Gastroesophageal sphincter (tissue), 3 donors: Measurements from ENCODE around the gene ERRFI1.

Source experiments
- EP300 ChIP-seq: sonication (generic); formaldehyde crosslinking; IDR thresholded peaks from one replicate; pipeline ENCODE4 v1.6.1; 2017; ENCODE audit warnings: antibody characterized with exemption, mild to moderate bottlenecking
- POLR2A ChIP-seq, 2 donors: fragments of 450-650 bp; IDR thresholded peaks; one replicate each; pipeline ENCODE4 v1.6.1; 2017; ENCODE audit warnings: antibody characterized with exemption in 2 of 2, mild to moderate bottlenecking in 2 of 2, moderate library complexity in 1 of 2
- POLR2AphosphoS5 ChIP-seq: sonication (generic); formaldehyde crosslinking; IDR thresholded peaks from one replicate; pipeline ENCODE4 v1.6.1; 2017; ENCODE audit warnings: antibody characterized with exemption
- TF ChIP-seq, protein P1 (sequence below), 4 experiments: fragments of 200-600 bp in 2 of 4; fragments of 450-650 bp in 2 of 4; sonication (generic) in 1 of 4; IDR thresholded peaks; one replicate each; pipeline ENCODE4 v1.5.1; 2017 to 2019; ENCODE audit warnings: antibody characterized with exemption in 4 of 4, mild to moderate bottlenecking in 2 of 4, moderate library complexity in 2 of 4

DNA sequence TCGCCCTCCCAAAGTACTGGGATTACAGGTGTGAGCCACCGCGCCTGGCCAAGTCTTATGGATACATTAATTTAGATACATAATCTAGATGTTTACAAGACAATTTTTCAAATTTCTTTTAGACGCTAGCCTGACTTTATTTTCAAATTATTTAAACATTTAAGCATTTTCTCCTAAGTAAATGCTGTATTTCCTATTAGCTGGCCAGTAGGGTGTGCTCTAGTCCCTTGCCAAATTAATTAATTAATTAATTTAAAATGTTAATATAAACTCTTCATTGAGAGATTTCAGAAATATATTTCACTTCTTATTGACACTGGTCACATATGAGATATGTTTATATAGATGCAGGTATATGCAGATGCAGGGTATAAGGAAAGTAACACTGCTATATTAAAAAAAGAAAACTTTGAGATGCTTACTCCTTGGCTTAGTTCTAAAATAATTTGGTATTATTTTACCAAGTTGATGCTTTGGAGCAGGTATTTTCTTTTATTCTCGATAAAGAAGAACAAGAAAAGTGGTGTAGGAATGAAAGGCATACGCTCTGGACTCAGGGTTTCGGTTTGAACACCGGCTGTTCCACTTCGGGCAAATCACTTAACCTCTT is 5.2 kb upstream of the ERRFI1 start:
- no peak for TF ChIP-seq EP300
- TF ChIP-seq, protein P1, sequence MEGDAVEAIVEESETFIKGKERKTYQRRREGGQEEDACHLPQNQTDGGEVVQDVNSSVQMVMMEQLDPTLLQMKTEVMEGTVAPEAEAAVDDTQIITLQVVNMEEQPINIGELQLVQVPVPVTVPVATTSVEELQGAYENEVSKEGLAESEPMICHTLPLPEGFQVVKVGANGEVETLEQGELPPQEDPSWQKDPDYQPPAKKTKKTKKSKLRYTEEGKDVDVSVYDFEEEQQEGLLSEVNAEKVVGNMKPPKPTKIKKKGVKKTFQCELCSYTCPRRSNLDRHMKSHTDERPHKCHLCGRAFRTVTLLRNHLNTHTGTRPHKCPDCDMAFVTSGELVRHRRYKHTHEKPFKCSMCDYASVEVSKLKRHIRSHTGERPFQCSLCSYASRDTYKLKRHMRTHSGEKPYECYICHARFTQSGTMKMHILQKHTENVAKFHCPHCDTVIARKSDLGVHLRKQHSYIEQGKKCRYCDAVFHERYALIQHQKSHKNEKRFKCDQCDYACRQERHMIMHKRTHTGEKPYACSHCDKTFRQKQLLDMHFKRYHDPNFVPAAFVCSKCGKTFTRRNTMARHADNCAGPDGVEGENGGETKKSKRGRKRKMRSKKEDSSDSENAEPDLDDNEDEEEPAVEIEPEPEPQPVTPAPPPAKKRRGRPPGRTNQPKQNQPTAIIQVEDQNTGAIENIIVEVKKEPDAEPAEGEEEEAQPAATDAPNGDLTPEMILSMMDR (IDR thresholded peaks at IDR 0.05), result peak; percentile 75 to 86 (median 80)
- TF ChIP-seq POLR2A (IDR thresholded peaks at IDR 0.05), result no peak
- TF ChIP-seq POLR2AphosphoS5, result no peak
